Pancreas (tissue), 10 donors: ENCODE measurements around the gene CBLN2. TPM values are rescaled to one million over a fixed set of nuclear protein-coding genes. Genes with fewer than 3 reads are reported as not detected.

Experiments used
- ATAC-seq, 4 donors: fragments of 200-7000 bp; cut with Tn5 transposase; one replicate each; pipeline versions ENCODE4 v1.8.0 to v1.9.1; 2020; ENCODE audit warnings: mild to moderate bottlenecking in 4 of 4, moderate library complexity in 4 of 4
- DNase-seq, 6 donors: peaks; one replicate each; pipeline ENCODE4 v3.0.0-alpha.2; 2020
- FAIRE-seq: peaks from 2 replicates; lab custom pipeline; 2012; peaks lifted over from hg19 to GRCh38; lab: Jason Lieb, UNC
- H3K27ac ChIP-seq, 4 donors: fragments of 200-600 bp; sonication (generic); 1 replicate in 3 of 4; 2 replicates in 1 of 4; pipeline versions ENCODE4 v1.5.0 to v1.8.0; 2020
- H3K27me3 ChIP-seq, 4 donors: fragments of 200-600 bp; one replicate each; pipeline ENCODE4 v1.8.0; 2021
- H3K36me3 ChIP-seq, 3 donors: fragments of 200-600 bp; sonication (generic) in 1 of 3; one replicate each; pipeline versions ENCODE4 v1.5.0 to v1.8.0; 2020 to 2021
- H3K4me1 ChIP-seq, 3 donors: fragments of 200-600 bp; one replicate each; pipeline ENCODE4 v1.8.0; 2021
- H3K4me3 ChIP-seq, 4 donors: fragments of 200-600 bp; sonication (generic) in 2 of 4; one replicate each; pipeline versions ENCODE4 v1.5.0 to v1.8.0; 2020 to 2021
- H3K9me3 ChIP-seq, 4 donors: fragments of 200-600 bp; one replicate each; pipeline ENCODE4 v1.8.0; 2021
- CTCF ChIP-seq, 4 donors: fragments of 200-600 bp; sonication (generic) in 3 of 4; IDR thresholded peaks; one replicate each; pipeline versions ENCODE4 v1.5.0 to v1.8.0; 2021; ENCODE audit warnings: antibody characterized with exemption in 4 of 4
- WGBS, 2 donors: extraction: QIAGEN DNeasy Blood & Tissue Kit; methylation state at CpG; one replicate each; pipeline ENCODE4 v1.1.7; 2013; 5-methylcytosine and 5-hydroxymethylcytosine counted together
- intact Hi-C, 3 donors: fragments of 100-400 bp; cut with DNase I; formaldehyde crosslinking; loops; one replicate each; pipeline versions ENCODE4 v1.11.1 to v1.14.2; 2022
- polyA plus RNA-seq, 2 donors: library from polyadenylated mRNA; stranded (reverse); fragments of 200-250 nt; gene quantifications; one replicate each; pipeline ENCODE4 v1.2.3, GENCODE V29; 2013
- total RNA-seq, 6 donors: library from RNA; stranded (reverse); fragmentation: NEBNext Ultra II Directional in 4 of 6; extraction: Animal tissue kit (Norgen Biotek cat#: 25700) in 4 of 6; gene quantifications; one replicate each; pipeline versions ENCODE4 v1.2.1 to v1.2.4, GENCODE V29; 2021 to 2023
- donor health status: healthy with polysubstance abuse.
- donor health status: DM: no; HTN: no; CAD: no; lungs with moderate emphysema.
- donor health status: DM: no; HTN: no; CAD: no.
- donor health status: control.
- donor health status: control.
- donor health status: Bipolar disorder and iron deficiency.
- donor health status: DM: yes; HTN: yes; CAD: no.
- donor health status: DM: no; HTN: no; CAD: no.
- donor health status: DM: no; HTN: no; CAD: no.
- donor health status: DM: yes; HTN: yes; CAD: no.

Gene CBLN2
- total and polyA plus RNA-seq, 8 donors: 0.05 to 0.16 TPM; not detected in 6

- FAIRE-seq (no peak), ATAC-seq (no peak), DNase-seq (peak in 2 of 6 donors; percentile 17 to 58)
- H3K36me3 ChIP-seq: no peaks in the 10 kb centered on the region
- H3K27me3 ChIP-seq: no peaks in the 10 kb centered on the region
- no peaks in the 10 kb centered on the region for H3K9me3 ChIP-seq
- H3K4me3 ChIP-seq: no peak overlapping the region
- no peaks in the 10 kb centered on the region for H3K4me1 ChIP-seq
- intact Hi-C loops: no loop called here
- TF ChIP-seq CTCF (IDR thresholded peaks at IDR 0.05): no peak
- 70 to 75% methylated on average over 19 of the region's 19 CpGs for WGBS, 2 donors
- H3K27ac ChIP-seq: no peak overlapping the region
Measured at GRCh38 chr18:72502671-72503431, 41.3 kb downstream of the CBLN2 start.

GRCh38 chr18:72492497-72492896 is 51.6 kb downstream of the CBLN2 start:
- ATAC-seq (no peak), FAIRE-seq (no peak), DNase-seq (no peak)
- no peaks in the 10 kb centered on the region for H3K9me3 ChIP-seq
- intact Hi-C loops: no loop called here
- 81 to 84% methylated on average over 3 of the region's 3 CpGs for WGBS, 2 donors
- H3K36me3 ChIP-seq: no peaks in the 10 kb centered on the region
- H3K4me1 ChIP-seq: no peaks in the 10 kb centered on the region
- H3K4me3 ChIP-seq: no peak overlapping the region
- H3K27me3 ChIP-seq: no peaks in the 10 kb centered on the region
- TF ChIP-seq CTCF (IDR thresholded peaks at IDR 0.05): no peak
- no peak overlapping the region for H3K27ac ChIP-seq
